GM12872 (cell line): ENCODE data around the gene POLR2A.
A peak's percentile ranks its signal among the peaks of the same experiment; 100 is the strongest.
"Not testable (repeated sequence)": the region's sequence is repeated elsewhere in the genome, so short reads cannot be mapped to it uniquely, and the experiment has no call there.

ENCODE experiments used
- CTCF ChIP-seq: IDR thresholded peaks from 3 replicates; pipeline ENCODE4 v1.5.1; 2011; ENCODE audit warnings: low read depth, mild to moderate bottlenecking, low read length, moderate library complexity; ENCODE audit not compliant: insufficient read depth

The POLR2A gene

GRCh38 chr17:7478276-7479212 lies 5.6 kb upstream of the POLR2A start:
- TF ChIP-seq CTCF, result no peak

- no peak for TF ChIP-seq CTCF
Observed at GRCh38 chr17:7479213-7480088, 4.7 kb upstream of the POLR2A start, which contains the start of gene ZBTB4. Gene ZBTB4, minus strand, starts transcription at chr17:7479631. Its CDS starts 12,830 bp downstream, at chr17:7466801.

- no peak for TF ChIP-seq CTCF
Observed at GRCh38 chr17:7480089-7480384, 4.1 kb upstream of the POLR2A start.

GRCh38 chr17:7481275-7481674 lies 2.9 kb upstream of the POLR2A start, which contains the start of gene SLC35G6:
Gene SLC35G6, plus strand, starts transcription at chr17:7481446. Its CDS starts 71 bp downstream, at chr17:7481517.
- not testable (repeated sequence) for TF ChIP-seq CTCF

- no peak for TF ChIP-seq CTCF
Observed at GRCh38 chr17:7483255-7484066, 705 bp upstream of the POLR2A start.

- TF ChIP-seq CTCF, result 0 out of 3 replicates have a peak, but pooled peaks have one; percentile 4
Observed at GRCh38 chr17:7484919-7485377, 782 bp downstream of the POLR2A start.

- no peak for TF ChIP-seq CTCF
Observed at GRCh38 chr17:7486181-7486580, 2.0 kb downstream of the POLR2A start.
